K562 treated with DMSO at 1 percent for 48 hours (cell line): ENCODE data around the gene ARHGEF25. TPM values are rescaled to one million over a fixed set of nuclear protein-coding genes. Genes with fewer than 3 reads are reported as not detected.

Experiments
- total RNA-seq: library from RNA; unstranded; fragments of 300-600 nt; gene quantifications from 2 replicates; pipeline ENCODE4 v1.2.3, GENCODE V29; 2022; ENCODE audit warnings: low replicate concordance; ENCODE audit errors: extremely low read depth

The ARHGEF25 gene
- not detected in 2 replicates for total RNA-seq

GRCh38 chr12:57611108-57611826 is at the start of gene ARHGEF25:
Gene ARHGEF25 (plus strand): TSS chr12:57611435. CDS start chr12:57611895, 460 bp downstream.

DNA sequence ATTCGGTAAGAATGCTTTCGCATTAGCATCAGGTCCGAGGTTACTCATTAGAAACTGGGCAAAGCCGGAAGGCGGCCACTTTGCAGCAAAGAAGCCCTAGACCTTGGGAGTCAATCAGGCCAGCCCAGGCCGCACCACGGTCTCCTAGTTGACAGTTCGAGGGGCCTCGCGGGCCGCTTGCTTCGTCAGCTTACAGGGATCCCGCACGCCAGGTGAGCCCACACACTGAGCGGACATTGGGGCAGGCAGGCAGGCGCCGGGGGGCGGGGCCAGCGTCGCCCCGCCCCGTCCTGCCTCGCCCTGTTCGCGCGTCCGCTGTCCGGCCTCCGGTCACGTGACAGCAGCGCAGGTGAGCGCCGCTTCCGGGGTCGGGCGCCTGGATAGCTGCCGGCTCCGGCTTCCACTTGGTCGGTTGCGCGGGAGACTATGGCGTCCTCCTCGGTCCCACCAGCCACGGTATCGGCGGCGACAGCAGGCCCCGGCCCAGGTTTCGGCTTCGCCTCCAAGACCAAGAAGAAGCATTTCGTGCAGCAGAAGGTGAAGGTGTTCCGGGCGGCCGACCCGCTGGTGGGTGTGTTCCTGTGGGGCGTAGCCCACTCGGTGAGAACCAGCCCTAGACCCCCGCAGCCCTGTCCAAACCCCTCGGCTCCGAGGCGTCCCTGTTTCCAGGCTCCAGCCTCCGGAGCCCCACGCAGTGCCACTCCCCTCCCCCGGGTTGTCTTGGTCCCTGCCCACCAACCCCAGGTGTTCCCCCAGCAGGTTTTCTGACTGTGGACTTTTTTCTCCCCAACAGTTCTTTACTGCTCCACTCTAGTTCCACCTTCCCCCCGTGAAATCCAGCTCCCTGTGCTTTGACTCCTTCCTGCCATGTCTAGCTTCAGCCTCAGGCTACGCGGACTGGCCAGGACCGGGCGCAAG is 20.1 kb upstream of the ARHGEF25 start, which contains the start of gene PIP4K2C:
TSS of gene PIP4K2C (plus strand) at position 329 of the 918 bp plus-strand sequence. CDS start at position 427, 98 bp downstream.

GRCh38 chr12:57604454-57604991 is 6.7 kb upstream of the ARHGEF25 start, which contains the start of gene DTX3:
Gene DTX3 (plus strand): TSS chr12:57604824. CDS start chr12:57606518, 1,694 bp downstream.

GRCh38 chr12:57632958-57633840 is 22.0 kb downstream of the ARHGEF25 start, which contains the start of gene B4GALNT1:
Gene B4GALNT1 (minus strand): TSS chr12:57633201. CDS start chr12:57632132, 1,069 bp downstream.

Other genes starting within 250 kb of the ARHGEF25 start
- not detected in 2 replicates for gene R3HDM2, start 180.4 kb upstream of the ARHGEF25 start, total RNA-seq
- gene INHBC, start 176.7 kb upstream of the ARHGEF25 start, total RNA-seq, result not detected in 2 replicates
- gene INHBE, start 156.1 kb upstream of the ARHGEF25 start, total RNA-seq, result not detected in 2 replicates
- not detected in 2 replicates for gene GLI1, start 151.7 kb upstream of the ARHGEF25 start, total RNA-seq
- not detected in 2 replicates for gene ARHGAP9, start 131.6 kb upstream of the ARHGEF25 start, total RNA-seq
- 1,111 TPM in 1 of 2 replicates, not detected in the other for gene MARS1, start 123.4 kb upstream of the ARHGEF25 start, total RNA-seq
- not detected in 2 replicates for gene DDIT3, start 90.9 kb upstream of the ARHGEF25 start, total RNA-seq
- gene MBD6, start 88.6 kb upstream of the ARHGEF25 start, total RNA-seq, result not detected in 2 replicates
- gene DCTN2, start 64.2 kb upstream of the ARHGEF25 start, total RNA-seq, result 249 TPM in 1 of 2 replicates, not detected in the other
- gene KIF5A, start 61.4 kb upstream of the ARHGEF25 start, total RNA-seq, result not detected in 2 replicates
- not detected in 2 replicates for gene PIP4K2C, start 20.2 kb upstream of the ARHGEF25 start, total RNA-seq
- not detected in 2 replicates for gene DTX3, start 6.6 kb upstream of the ARHGEF25 start, total RNA-seq
- not detected in 2 replicates for gene B4GALNT1, start 21.8 kb downstream of the ARHGEF25 start, total RNA-seq
- gene OS9, start 82.7 kb downstream of the ARHGEF25 start, total RNA-seq, result 921 TPM in 1 of 2 replicates, not detected in the other
- gene AGAP2, start 127.3 kb downstream of the ARHGEF25 start, total RNA-seq, result not detected in 2 replicates
- gene TSPAN31, start 133.6 kb downstream of the ARHGEF25 start, total RNA-seq, result not detected in 2 replicates
- gene CDK4, start 140.9 kb downstream of the ARHGEF25 start, total RNA-seq, result not detected in 2 replicates
- not detected in 2 replicates for gene MARCHF9, start 143.7 kb downstream of the ARHGEF25 start, total RNA-seq
- not detected in 2 replicates for gene CYP27B1, start 155.6 kb downstream of the ARHGEF25 start, total RNA-seq
- gene METTL1, start 160.7 kb downstream of the ARHGEF25 start, total RNA-seq, result not detected in 2 replicates
- gene EEF1AKMT3, start 161.2 kb downstream of the ARHGEF25 start, total RNA-seq, result not detected in 2 replicates
- not detected in 2 replicates for gene TSFM, start 171.4 kb downstream of the ARHGEF25 start, total RNA-seq
- gene AVIL, start 207.3 kb downstream of the ARHGEF25 start, total RNA-seq, result not detected in 2 replicates
- gene CTDSP2, start 235.3 kb downstream of the ARHGEF25 start, total RNA-seq, result 74.3 TPM in 1 of 2 replicates, not detected in the other